ENCODE data around the gene BNIP5.
A peak's percentile ranks its signal among the peaks of the same experiment; 100 is the strongest.

The BNIP5 gene

DNA sequence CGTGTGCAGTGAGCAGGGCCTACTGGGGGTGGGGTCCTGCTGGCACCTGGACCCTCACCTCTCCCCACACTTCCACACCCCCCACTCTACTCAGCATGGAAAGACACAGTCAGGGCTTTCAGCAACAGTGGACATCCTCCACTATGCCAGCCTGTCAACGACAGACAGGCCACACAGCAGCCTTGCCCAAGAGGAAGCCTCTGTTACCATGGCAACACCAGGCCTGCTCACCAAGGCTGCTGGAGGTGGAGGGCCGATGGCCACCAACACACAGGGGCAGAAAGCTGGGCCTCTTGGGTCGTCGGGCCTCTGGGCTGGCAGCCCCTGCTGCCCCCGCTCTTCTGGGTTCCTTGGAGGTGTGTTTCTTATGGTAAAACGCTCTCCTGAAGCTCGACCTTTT is 13.6 kb downstream of the BNIP5 start:
- DNase-seq (ENCODE audit: low spot score) = no peak

DNA sequence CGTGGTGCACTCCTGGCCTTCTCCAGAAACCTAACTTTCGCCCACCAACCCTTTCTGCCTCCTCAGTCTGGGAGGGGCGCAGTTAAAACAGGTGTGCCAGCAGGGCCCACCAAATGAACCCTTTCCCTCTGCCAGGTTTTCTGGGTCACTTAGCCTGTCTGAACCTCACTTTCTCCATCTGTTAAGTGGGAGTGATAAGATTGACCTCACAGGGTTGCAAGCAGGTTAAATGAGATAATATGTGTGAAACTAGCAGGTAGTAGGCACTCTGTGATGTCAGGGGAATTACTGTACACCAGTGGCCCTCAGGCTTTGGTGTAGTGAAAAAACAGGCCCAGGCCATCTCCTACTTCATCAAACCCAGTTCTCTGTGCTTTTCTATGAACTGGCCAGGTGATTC is 14.1 kb downstream of the BNIP5 start:
- DNase-seq (ENCODE audit: low spot score) = no peak

DNA sequence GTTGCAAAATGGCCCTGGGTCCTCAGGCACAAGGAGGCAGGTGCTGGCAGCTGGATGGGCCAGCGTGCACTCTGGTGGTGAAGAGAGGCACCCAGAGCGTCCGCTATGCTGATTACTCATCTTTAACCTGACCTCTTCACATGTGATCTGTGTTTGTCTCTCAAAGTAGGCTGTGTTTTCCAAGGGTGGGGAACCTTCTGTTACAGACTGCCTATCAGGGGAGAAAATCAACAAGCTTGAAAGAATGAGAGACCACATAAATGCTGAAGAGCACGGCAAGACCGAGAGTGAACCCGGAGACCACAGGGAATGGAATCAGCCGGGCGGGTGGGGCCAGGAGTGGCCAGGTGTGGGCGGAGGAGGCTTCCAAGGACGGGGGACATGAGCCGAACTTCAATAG is 16.2 kb downstream of the BNIP5 start:
- DNase-seq (ENCODE audit: low spot score) = no peak

DNA sequence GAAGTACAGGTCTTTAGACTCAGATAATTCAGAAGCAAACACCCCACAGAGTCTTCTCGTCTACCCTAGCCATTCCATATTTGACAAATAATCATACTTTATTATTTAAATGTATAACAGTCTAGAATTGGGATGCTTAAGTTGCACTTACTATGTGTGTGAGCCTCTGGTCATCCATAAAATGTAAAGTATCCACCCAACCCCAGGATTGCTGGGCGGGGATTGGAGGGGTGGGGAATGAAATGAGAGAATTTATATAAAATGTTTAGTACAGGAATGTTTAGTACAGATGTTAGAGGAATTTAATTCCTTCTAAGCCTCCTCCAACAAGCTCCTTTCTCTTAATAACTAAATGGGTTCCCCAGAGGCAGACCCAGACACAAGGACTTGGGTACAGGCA is 16.9 kb downstream of the BNIP5 start:
- no peak for DNase-seq (ENCODE audit: low spot score)

DNA sequence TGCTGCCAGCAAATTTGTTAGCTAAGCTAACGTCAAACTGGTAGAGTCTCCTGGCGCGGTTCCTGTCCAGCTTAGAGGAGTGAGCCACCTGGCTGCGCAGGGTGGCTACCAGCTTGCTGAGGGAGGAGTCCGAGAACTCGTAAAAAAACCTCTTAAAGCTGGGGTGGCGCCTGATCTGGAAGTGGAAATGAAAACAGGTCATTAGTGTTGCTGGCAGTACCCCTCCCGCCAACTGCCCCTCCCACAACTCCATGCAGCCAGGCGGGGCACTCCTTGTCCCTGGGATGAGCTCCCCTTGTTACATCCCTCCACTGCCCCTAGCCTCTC is 17.3 kb downstream of the BNIP5 start:
- no peak for DNase-seq (ENCODE audit: low spot score)

DNA sequence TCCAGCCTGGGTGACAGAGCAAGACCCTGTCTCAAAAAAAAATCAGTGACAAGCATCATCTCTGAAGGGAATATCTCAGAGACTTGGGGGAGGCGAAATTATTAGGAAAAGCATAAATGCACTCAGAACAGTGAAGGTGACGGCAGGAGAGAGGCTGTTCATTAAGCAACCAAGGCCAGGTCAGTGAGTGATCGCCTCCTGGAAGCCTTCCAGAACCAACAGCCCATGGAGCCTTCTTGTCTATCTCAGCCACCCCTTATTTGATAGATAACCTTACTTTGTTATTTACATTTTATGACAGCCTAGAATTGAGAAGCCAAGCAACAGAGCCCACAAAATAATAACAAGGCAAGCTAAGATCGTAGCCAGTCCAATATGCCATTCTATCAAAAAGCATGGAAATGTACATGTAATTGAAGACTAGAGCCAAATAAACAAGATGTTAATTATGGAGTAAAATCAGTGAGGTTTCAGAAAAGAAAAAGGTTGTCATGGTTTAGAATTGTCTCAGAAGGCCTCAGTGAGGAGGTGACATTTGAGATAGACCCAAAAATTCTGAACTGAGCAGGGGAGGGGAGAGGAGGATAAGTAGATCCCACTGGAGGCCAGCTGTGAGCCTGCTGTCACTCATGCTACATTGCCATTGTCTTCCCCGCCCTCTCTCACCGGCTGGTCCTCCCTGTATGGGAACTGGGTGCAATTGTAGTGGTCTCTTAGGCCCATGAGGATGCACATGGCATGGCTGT is 17.8 kb downstream of the BNIP5 start:
- DNase-seq (ENCODE audit: low spot score) = no peak

DNA sequence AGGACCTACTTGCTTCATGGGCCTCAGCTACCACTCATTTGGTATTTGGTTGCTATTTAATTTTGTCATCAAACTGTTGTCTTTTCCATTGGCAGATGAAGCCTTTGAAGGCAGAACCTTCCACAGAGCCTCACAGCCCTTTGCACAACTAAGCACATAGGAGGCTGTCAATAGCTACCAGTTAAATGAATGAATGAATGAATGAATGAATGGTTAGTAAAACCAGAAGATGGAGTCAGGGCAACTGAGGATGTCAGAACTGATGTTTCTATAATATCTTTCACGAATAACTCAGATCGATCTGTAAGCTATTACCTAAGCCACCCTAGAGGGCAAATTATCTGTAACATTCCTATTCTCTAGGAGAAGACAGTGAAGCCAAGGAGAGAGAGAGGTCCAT is 19.1 kb downstream of the BNIP5 start:
- DNase-seq (ENCODE audit: low spot score) = no peak

DNA sequence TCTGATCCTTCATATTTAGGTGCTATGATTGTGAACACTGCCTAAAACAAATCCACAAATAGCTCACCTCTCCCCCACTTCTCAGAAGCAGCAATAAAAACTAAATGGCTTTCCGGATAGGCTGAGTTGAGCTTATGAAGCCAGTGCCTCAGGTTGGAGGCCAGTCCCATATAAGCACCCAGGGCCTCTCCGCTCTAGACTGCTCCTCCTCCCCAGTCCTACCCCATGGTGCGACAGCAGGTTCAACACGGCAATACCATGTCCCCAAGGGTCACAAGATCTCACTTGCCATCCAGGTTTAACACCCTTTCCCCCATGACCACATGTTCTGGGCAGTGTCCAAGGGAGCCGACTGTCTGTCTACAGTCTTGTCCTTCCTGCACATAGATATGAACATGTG is 20.8 kb downstream of the BNIP5 start:
- no peak for DNase-seq (ENCODE audit: low spot score)

DNA sequence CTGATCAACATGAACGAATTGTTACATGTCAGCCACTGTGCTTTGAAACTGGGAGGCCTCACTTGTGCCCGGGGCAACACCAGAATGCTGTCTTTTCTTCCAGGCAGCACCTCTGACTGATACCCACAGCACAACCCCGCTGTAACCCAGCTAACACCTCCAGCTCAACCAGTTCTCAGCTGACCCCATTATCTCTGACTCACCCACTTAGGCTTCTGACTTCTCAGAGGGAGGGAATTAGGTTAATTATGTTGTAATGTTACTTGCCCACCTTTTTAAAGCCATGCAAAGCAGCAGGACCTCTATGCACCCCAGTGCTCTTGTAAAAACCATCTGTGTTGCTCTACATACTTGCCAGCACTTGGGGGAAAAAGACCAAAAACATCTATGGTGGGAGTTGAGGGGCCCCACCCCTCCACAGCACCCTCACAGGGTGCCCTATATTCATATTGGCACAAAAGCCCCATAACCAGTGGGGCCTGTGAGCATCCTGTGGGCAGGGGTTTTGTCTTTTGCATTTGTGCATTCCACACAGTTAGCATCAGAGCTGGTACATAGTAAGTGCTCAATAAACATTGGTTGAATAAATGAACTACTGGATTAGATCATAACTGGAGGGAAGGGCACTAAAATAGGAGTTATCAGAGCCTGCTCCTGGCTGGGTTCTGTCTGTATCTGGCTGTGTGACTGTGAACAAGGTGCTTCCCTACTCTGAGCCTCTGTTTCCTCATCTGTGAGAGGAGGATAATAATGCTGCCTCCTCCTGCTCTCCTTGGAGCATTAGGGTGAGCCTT is 22.3 kb downstream of the BNIP5 start:
- peak; percentile 54 for DNase-seq (ENCODE audit: low spot score)

DNA sequence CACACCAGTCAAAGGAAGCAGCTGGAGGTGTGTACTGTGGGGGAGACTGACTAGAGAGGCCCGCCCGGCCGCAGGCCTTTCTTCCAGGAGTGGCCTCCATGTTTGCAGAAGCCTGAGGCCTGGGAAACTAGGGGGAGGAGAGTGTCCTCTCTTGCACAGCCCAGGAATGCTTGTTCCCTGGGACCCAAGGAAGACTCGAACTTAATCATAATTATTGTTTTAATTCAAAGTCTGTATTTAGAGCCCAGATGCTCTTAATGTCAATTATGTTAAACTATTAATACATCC is 23.1 kb downstream of the BNIP5 start:
- DNase-seq (ENCODE audit: low spot score) = no peak

DNA sequence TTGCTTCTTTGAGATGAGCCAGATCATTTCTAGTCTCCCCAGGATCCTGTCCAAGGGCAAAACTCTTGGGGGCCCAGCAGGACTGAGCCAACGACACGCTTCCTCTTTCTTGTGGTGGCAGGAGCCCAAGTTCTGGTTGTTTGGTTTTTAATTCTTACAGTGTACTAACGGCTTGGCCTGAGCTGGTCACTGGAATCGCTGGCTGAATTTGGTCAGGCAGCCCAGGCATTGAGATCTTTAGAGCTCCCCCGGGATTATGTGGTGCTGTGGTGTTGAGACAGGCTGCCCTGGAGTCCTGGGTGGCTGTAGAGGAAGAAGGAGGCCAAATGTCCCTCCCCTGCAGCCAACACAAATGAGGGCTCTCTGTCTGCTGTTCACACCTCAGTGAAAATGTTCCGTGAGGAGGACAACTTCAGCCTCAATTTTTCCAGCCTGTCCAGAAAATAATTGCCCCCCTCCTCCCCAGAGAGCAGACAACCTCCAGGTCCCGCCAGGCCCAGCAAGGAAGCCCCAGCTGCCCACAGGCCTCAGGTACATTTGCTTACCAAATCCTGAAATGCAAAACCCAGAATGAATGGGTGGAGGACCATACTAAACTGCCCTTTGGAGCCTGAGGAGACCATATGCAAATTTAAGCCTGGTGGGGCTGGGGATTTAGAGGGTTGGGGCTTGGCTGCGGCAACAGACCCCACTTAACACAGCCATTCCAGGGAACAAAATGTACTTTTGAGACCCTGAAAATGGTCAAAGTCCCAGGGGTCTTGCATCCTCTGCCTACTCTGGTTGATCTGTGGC is 23.6 kb downstream of the BNIP5 start:
- no peak for DNase-seq (ENCODE audit: low spot score)

DNA sequence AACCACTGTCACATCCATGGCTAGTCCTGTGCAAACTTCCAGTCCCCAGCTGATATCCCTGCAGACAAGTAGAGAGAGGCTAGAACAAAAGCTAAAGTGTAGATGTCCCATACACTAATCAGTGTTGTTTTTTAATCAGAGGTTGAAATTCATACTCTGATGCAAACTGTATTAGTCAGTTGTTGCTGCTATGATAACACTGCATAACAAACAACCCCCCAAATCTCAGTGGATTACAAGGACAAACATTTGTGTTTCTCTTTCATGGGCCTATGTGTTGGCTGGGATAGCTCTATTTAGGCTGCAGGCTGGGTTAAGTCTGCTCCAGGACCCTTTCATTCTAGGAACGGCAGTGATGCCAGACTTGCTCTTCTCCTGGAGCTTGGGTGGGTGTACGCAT is 26.8 kb downstream of the BNIP5 start:
- DNase-seq (ENCODE audit: low spot score) = no peak

DNA sequence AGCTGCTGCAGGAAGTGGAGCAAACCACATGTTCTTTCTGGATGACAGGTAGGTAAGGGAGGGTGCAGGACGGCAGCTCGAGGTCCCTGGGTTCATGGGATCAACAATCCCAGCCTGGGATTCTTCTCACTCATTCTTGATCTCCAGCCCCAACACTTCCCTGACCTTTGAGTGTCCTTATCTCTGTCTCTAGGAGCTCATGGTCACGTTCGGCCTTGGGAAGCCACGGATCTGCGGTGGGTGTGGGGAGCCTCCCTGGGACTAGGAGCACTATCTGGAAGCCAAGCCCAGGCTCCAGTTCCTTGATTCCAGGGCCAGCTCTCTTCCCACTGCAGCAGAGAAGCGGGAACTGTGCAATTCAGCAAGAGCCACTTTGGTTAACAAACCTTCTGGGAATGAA is 27.5 kb downstream of the BNIP5 start:
- DNase-seq (ENCODE audit: low spot score) = no peak

DNA sequence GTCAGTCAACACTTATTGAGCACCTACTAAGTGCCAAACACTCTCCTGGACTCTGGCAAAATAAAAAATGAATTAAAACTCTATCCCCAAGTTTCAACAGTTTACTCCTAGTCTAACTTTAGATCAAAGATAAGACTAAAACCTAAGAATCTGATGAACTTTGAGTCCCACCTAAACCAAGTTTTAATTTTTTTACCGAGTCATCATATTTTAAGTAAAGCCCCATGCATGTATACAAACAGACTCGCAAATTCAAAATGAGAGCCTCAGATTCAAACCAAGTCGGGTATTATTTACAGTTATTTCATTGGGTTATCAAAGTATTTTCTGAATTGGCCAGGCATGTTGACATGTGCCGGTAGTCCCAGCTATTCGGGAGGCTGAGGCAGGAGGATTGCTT is 28.2 kb downstream of the BNIP5 start:
- DNase-seq (ENCODE audit: low spot score) = no peak

DNA sequence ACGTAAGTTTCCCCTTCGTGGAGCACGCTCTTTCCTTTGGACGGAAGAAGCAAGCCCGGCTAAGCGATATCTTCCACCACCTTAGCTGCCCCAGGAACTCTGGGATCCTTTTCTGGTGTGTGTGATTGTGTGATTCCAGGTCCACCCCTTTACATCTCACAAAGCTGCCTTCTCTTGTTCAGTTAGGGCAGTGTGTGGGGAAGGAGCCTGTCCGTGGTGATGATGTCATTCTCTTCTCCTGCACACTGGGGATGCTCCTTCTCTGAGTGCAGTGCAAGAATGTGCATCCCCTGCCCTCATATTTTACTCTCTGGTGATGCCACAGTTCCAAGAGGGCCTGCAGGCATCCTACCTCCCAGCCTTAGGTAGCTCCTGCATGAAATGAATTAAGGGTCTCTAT is 30.3 kb downstream of the BNIP5 start:
- DNase-seq (ENCODE audit: low spot score) = no peak

DNA sequence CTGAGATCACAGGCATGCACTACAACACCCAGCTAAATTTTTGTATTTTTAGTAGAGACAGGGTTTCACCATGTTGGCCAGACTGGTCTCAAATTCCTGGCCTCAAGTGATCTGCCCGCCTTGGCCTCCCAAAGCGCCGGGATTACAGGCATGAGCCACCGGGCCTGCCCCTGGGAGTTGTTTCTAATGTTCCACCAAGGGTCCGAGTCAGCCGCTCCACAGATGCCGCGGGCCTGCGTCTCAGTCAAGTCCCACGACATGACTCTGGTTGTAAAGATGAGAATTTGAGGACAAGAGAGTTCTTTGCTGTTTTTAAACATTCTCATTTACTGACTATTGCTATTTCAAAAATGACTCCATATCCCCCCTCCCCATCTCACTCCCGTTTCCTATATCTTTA is 30.8 kb downstream of the BNIP5 start:
- DNase-seq (ENCODE audit: low spot score) = no peak

DNA sequence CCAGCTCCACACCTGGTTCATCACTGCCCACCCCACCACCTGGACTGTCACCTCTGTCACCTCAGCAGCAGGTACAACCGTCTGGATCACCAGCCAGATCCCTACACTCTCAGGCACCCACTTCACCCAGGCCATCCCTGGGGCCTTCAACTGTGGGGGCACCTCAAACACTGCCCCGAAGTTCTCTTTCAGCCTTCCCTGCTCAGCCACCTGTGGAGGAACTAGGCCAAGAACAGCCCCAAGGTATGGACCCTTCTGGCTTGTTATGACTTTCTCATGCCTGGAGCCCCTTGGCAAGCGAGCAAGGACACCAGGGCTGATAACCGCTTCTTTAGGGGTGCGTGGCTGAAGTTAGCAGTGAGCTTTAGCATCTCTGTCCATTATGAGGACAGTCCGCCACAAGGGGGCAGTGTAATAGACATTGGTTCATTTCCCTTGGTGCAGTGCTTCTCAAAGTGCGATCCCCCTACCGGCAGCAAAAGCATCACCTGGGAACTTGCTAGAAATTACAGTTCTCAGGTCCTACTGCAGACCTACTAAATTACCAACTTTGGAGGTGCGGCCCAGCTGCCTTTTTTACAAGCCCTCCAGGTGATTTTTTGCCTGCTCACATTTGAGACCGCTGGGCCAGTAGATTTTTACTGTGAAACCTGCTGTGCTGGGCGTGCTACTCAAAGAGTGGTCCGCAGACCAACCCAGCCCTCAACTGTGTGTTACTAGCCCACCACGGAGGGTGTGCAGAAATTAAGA is 34.3 kb downstream of the BNIP5 start:
- DNase-seq (ENCODE audit: low spot score) = peak; percentile 90

DNA sequence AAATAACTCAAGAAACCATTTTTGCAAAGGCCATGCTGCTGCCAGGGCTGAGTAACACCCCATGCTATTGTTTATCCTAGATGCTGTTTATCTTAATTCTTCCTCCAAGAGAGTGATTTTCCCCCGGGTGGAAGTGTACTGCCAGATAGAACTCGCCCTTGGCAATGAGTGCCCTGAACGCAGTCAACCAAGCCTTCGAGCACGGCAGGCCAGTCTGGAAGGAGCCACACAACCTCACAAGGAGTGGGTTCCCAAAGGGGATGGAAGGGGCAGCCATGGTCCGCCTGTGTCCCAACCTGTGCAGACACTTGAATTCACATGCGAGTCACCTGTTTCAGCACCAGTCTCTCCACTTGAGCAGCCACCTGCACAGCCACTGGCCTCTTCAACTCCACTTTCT is 34.9 kb downstream of the BNIP5 start:
- no peak for DNase-seq (ENCODE audit: low spot score)

DNA sequence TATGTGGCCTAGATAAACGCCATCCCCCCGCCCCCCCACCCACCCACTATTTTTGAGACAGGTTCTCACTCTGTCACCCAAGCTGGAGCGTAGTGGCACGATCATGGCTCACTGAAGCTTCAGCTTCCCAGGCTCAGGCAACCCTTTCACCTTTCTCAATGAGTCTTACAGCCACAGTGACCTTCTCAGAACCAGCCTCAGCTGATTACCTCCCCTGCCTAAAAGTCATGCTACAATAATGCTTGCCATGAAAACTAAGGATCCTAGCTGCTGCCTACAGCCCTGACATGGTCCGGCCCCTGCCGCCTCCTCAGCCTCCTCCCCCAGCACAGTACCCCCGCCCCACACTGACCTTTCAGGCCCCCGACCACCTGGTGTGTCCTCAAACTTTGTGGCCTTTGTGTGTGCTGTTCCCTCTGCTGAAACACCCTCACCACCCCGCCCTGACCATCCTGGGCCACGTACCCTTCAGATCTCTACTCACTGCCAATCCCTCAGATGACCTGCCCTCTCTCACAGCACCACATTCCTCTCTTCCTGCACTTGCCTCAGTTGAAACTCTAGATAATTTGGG is 35.5 kb downstream of the BNIP5 start:
- DNase-seq (ENCODE audit: low spot score) = no peak

DNA sequence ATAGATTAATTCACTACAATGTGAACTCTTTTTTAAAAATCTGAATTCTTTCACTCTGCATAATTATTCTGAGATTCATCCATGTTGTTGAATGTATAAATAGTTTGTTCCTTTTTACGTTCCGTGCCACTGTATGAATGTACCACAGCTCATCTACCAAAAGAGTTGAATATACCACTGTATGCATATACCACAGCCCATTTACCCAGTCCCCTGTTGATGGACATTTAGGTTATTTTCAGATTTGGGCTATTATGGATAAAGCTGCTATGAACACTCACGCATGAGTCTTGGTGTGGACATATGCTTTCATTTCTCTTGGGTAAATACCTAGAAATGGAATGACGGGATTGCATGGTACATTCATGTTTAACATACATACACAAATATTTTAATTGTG is 38.7 kb downstream of the BNIP5 start:
- DNase-seq (ENCODE audit: low spot score) = no peak

DNA sequence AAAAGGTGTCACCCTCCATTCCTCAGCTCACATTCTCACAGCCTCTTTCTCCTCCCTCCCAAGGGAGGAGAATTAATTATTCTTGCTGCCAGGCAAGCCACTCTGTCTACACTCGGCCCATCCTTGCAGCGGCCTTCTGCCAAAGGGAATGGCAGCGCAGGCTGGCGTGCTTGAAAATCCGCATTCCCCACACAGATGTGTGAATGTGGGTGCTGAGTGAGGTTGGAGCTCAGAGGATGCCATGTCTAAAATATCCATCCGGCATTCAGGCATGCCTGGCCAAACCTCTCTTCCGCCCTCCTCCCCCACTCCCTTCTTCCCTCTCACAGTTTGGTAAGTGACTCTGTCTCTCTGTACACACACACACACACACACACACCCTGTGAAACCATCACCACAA is 39.2 kb downstream of the BNIP5 start:
- no peak for DNase-seq (ENCODE audit: low spot score)

DNA sequence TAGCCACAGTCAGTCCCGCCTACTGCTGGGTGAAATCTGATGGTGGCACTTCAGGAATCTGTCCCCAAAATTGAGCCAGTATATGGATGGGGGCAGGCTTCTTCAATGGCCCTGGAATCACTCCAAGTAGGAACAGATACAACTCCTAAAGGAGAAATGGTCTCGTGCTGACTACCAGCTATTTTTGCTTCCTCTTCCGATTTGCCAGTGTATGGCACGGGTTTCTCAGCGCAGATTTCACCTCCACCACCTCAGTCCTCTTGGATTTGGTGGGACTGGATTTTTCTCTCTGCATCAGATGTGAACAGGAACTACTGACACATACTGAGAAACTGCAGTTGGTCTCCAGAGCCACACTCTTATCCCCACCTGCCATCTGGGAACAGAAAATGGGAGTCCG is 39.6 kb downstream of the BNIP5 start:
- no peak for DNase-seq (ENCODE audit: low spot score)
